GM12801 (cell line): Measurements from ENCODE around the gene RBP2.

ENCODE experiments used
- CTCF ChIP-seq: IDR thresholded peaks from one replicate; pipeline ENCODE4 v1.5.1; 2011; ENCODE audit warnings: control low read depth; ENCODE audit not compliant: insufficient read length; ENCODE audit errors: extremely low read depth

RBP2 gene

GRCh38 chr3:139480585-139480984 is 4.3 kb upstream of the RBP2 start:
- no peak for TF ChIP-seq CTCF

GRCh38 chr3:139477710-139478640 is 1.7 kb upstream of the RBP2 start:
- no peak for TF ChIP-seq CTCF

- no peak for TF ChIP-seq CTCF
These were observed 3.1 kb downstream of the RBP2 start for GRCh38 chr3:139473155-139473771.

- TF ChIP-seq CTCF = no peak
These were observed 3.8 kb downstream of the RBP2 start for GRCh38 chr3:139472380-139473010.

- TF ChIP-seq CTCF = no peak
These were observed 6.1 kb downstream of the RBP2 start for GRCh38 chr3:139470199-139470598.

- no peak for TF ChIP-seq CTCF
These were observed 7.9 kb downstream of the RBP2 start for GRCh38 chr3:139468399-139468798.

GRCh38 chr3:139466360-139466759 is 10.0 kb downstream of the RBP2 start:
- TF ChIP-seq CTCF = no peak
